Endothelial cell (in vitro differentiated cells): Measurements from ENCODE around the gene YY1. TPM values are rescaled to one million over a fixed set of nuclear protein-coding genes. Genes with fewer than 3 reads are reported as not detected.
A peak's percentile ranks its signal among the peaks of the same experiment; 100 is the strongest.

Experiments
- DNase-seq: peaks from one replicate; pipeline ENCODE4 v3.0.0; 2021; ENCODE audit warnings: low spot score
- H3K27ac Mint-ChIP-seq: one replicate; pipeline ENCODE4 v1.8.0; 2021; ENCODE audit warnings: mixed read lengths, inconsistent platforms; ENCODE audit not compliant: unreplicated experiment
- H3K27me3 Mint-ChIP-seq: one replicate; pipeline ENCODE4 v1.8.0; 2021; ENCODE audit warnings: mild to moderate bottlenecking, moderate library complexity, mixed read lengths, inconsistent platforms; ENCODE audit not compliant: unreplicated experiment
- H3K36me3 Mint-ChIP-seq: one replicate; pipeline ENCODE4 v1.8.0; 2021; ENCODE audit warnings: mild to moderate bottlenecking, low read depth, mixed read lengths, inconsistent platforms; ENCODE audit not compliant: unreplicated experiment
- H3K4me1 Mint-ChIP-seq: one replicate; pipeline ENCODE4 v1.8.0; 2021; ENCODE audit warnings: mild to moderate bottlenecking, mixed read lengths, inconsistent platforms; ENCODE audit not compliant: unreplicated experiment
- H3K4me3 Mint-ChIP-seq: one replicate; pipeline ENCODE4 v1.8.0; 2021; ENCODE audit warnings: mild to moderate bottlenecking, mixed read lengths, inconsistent platforms; ENCODE audit not compliant: unreplicated experiment
- H3K9me3 Mint-ChIP-seq: one replicate; pipeline ENCODE4 v1.8.0; 2021; ENCODE audit warnings: mixed read lengths, inconsistent platforms; ENCODE audit not compliant: unreplicated experiment
- CTCF ChIP-seq: fragments of 200-600 bp; sonication (generic); IDR thresholded peaks from one replicate; pipeline ENCODE4 v1.5.0; 2021; ENCODE audit warnings: antibody characterized with exemption; ENCODE audit not compliant: unreplicated experiment
- total RNA-seq: library from RNA; stranded (reverse); fragmentation: NEBNext Ultra II Directional; extraction: Animal tissue kit (Norgen Biotek cat#: 25700); gene quantifications from one replicate; pipeline ENCODE4 v1.2.1, GENCODE V29; 2021; ENCODE audit not compliant: unreplicated experiment

The YY1 gene
- total RNA-seq, 1 donor from 2014 or later = 81.7 TPM

- Mint-ChIP-seq H3K9me3 (no peaks in the 10 kb centered on the region), H3K4me3 (no peak overlapping the region), H3K27me3 (peaks cover 11% of the 10 kb centered on the region), H3K36me3 (peaks cover 5% of the 10 kb centered on the region), H3K4me1 (no peaks in the 10 kb centered on the region), H3K27ac (peak overlapping the region; percentile 13)
- no peak for DNase-seq
- no peak for TF ChIP-seq CTCF
These were observed 89.7 kb downstream of the YY1 start for GRCh38 chr14:100328495-100329163.

DNA sequence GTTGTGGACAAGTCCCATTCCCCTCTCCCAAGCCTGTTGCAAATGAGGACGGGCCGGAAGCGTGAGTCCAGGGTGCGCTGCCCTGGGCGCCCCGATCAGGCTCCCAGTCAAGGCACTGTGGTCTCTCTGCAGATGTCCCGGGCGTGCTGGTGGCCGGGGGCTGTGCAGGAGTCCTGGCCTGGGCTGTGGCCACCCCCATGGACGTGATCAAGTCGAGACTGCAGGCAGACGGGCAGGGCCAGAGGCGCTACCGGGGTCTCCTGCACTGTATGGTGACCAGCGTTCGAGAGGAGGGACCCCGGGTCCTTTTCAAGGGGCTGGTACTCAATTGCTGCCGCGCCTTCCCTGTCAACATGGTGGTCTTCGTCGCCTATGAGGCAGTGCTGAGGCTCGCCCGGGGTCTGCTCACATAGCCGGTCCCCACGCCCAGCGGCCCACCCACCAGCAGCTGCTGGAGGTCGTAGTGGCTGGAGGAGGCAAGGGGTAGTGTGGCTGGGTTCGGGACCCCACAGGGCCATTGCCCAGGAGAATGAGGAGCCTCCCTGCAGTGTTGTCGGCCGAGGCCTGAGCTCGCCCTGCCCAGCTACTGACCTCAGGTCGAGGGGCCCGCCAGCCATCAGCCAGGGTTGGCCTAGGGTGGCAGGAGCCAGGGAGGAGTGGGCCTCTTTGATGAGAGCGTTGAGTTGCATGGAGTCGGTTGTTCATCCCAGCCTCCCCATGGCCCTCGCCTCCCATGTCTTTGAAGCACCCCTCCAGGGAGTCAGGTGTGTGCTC lies 90.5 kb downstream of the YY1 start:
- Mint-ChIP-seq H3K4me1 (no peaks in the 10 kb centered on the region), H3K27ac (peak overlapping the region; percentile 13), H3K36me3 (peaks cover 9% of the 10 kb centered on the region), H3K27me3 (peaks cover 16% of the 10 kb centered on the region), H3K4me3 (no peak overlapping the region), H3K9me3 (no peaks in the 10 kb centered on the region)
- no peak for DNase-seq
- TF ChIP-seq CTCF = no peak

DNA sequence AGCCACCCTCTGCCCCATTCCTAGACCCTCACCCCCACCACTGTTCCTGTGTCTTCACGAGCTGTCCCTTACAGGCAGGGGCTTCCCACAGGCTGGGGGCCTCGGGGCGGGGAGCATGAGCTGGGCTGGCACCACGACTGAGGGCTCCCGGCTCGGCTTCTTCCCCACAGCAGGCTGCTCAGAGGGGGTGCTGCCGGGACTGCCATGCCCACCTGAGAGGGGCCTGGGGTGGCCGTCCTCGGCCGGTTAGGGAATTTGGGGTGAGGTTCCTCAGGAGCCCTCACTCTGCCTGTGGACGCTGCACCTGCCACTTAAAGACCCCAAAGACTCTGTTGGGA lies 91.0 kb downstream of the YY1 start:
- TF ChIP-seq CTCF = no peak
- no peak overlapping the region for H3K4me3 Mint-ChIP-seq

DNA sequence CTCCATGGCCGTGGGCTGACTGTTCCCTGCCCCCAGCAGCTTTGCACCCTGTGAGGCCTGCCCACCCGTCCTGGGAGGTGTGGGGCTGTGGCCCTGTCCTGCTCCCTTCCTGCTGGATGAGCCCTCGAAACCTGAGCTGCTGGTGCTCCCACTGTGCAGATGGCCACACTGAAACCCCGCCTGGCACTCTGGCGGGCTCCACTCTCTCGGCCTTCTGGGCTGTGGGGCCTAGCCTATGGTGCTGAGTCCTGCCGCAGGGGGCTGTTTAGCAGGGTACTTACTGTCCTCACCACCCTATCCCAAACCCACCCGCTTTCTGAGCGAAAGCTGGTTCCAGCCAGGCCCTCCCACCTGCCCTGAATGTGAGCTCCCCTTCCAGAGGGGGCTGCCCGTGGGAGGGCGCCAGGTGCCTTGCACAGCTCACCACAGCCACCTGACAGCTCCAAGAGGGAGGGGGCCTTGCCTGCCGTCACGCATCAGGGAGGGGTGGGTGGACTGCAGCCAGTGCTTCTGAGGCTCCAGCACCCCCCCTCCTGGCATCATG lies 91.5 kb downstream of the YY1 start:
- H3K27me3 Mint-ChIP-seq = peaks cover 16% of the 10 kb centered on the region
- DNase-seq = no peak
- no peak overlapping the region for H3K27ac Mint-ChIP-seq
- H3K36me3 Mint-ChIP-seq = peaks cover 9% of the 10 kb centered on the region
- TF ChIP-seq CTCF = no peak
- H3K4me1 Mint-ChIP-seq = no peaks in the 10 kb centered on the region
- H3K9me3 Mint-ChIP-seq = no peaks in the 10 kb centered on the region
- H3K4me3 Mint-ChIP-seq = no peak overlapping the region

More for the DNA sequence above, 91.0 kb downstream of the YY1 start:
- DNase-seq = no peak
- peaks cover 9% of the 10 kb centered on the region for H3K36me3 Mint-ChIP-seq
- no peaks in the 10 kb centered on the region for H3K9me3 Mint-ChIP-seq
- H3K4me1 Mint-ChIP-seq = no peaks in the 10 kb centered on the region
- peaks cover 16% of the 10 kb centered on the region for H3K27me3 Mint-ChIP-seq
- H3K27ac Mint-ChIP-seq = no peak overlapping the region
